Measurements from ENCODE around the gene APLF.
A peak's percentile ranks its signal among the peaks of the same experiment; 100 is the strongest.
"Not testable (repeated sequence)": the region's sequence is repeated elsewhere in the genome, so short reads cannot be mapped to it uniquely, and the experiment has no call there.

The APLF gene

DNA sequence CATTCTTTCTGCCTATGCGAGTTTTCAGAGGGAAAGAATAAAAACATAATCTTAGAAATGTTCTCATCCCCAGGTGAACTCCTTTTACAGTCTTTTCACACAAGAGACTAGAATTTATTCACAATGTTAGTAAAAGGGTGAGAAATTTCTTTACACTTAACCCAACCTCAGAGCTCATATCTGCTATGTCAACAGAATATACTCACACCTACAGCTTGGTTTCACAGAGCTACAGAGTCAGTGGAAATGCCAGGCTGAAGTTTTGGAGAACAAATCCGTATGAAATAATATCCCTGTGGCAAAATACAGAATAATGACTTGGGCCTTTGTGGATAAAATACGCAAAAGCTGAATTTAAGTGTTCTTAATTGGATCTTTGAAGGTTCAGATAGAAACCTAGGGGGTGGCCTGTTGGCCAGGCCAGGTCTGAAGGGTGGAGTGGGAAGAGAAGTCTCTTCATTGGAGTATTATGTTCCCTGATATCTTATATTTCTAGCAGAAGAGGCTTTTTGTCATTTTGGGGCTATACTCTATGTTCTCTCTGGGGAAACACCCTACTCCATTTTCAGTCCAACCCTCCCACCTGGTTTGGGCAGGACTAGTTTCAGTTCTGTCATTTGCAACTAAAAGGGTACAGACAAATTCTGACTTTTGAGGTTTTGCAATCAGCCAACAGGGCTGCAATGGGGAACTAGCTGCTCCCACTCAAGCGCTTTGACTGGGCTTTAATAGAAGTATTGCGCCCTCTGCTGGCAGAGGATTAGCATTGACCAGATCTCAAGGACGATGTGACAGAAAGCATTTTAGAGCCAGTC lies 26.0 kb upstream of the APLF start:
- peak; percentile 60 for DNase-seq (ENCODE audit: low read depth)

DNA sequence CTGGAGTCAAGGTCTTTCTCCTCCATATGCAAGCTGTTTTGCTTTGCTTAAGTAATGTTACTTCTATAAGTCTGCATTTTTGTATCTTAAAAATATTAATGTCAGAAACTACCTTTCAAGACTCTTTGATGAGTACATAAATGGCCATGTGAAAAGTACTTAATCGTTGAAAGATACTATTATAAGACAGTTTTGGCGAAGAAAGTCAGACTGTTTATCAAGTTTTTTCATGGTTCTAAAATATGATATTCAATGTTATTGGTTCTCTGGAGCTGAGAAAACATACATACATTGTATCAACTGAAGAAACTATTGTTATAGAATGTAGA lies 25.4 kb upstream of the APLF start:
- no peak for DNase-seq (ENCODE audit: low read depth)

DNA sequence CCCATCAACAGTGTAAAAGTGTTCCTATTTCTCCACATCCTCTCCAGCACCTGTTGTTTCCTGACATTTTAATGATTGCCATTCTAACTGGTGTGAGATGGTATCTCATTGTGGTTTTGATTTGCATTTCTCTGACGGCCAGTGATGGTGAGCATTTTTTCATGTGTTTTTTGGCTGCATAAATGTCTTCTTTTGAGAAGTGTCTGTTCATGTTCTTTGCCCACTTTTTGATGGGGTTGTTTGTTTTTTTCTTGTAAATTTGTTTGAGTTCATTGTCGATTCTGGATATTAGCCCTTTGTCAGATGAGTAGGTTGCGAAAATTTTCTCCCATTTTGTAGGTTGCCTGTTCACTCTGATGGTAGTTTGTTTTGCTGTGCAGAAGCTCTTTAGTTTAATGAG lies 21.0 kb upstream of the APLF start:
- DNase-seq (ENCODE audit: low read depth) = not testable (repeated sequence)

DNA sequence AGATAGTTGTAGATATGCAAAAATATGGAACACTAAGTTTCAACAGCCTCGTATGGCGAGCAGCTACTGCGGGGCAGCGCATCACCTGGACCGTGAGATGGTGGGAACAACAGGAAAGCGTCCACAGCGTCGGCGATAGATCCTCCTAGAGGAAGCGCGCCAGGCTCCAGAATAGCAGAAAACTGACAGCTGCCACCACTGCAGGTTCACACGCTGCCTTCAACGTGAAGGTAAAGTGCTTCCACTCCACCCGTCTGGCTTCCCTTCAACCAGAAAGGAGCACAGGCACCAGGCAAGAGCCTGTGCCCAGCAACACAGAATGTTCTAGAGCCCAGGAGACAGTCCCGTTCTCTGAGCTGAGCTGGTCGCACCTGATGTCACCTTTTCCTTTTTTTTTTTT lies 20.3 kb upstream of the APLF start:
- no peak for DNase-seq (ENCODE audit: low read depth)

DNA sequence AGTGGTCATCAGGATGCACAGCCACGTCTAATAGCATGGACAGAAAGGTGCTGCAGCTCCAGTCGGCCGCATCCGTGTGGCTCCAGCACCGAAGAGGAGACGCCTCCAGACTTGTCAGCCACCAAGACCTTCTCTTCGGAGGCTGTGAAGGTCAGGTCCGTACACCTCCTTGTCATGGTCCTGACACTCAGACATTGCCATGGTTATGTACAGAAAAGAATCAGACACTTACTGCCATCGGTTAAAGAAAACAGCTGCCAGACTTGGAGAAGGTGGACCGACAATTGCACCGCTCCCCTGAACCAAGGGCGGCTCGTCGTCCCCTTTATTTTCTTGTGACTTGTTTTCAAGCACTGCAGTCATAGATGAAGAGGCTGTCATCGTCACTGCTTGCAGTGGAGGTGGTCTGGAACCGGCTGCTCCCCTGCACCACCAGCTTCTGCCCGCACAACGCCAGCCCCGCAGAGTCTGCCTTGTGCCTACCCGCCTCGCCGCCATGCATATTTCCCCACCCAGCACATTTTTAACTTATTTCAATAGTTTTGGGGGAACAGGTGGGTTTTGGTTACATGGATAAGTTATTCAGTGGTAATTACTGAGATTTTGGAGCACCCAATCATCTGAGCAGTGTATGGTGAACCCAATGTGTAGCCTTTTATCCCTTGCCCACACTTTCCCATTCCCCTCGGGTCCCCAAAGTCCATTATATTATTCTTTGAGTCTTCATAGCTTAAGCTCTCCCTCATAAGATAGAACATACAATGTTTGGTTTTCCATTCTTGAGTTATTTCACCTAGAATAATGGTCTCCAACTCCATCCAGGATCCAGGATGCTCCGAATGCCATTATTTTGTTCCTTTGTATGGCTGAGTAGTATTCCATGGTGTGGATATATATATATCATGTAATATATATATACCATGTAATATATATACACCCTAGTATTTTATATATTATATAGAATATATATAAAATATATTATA lies 18.4 kb upstream of the APLF start:
- DNase-seq (ENCODE audit: low read depth) = no peak

DNA sequence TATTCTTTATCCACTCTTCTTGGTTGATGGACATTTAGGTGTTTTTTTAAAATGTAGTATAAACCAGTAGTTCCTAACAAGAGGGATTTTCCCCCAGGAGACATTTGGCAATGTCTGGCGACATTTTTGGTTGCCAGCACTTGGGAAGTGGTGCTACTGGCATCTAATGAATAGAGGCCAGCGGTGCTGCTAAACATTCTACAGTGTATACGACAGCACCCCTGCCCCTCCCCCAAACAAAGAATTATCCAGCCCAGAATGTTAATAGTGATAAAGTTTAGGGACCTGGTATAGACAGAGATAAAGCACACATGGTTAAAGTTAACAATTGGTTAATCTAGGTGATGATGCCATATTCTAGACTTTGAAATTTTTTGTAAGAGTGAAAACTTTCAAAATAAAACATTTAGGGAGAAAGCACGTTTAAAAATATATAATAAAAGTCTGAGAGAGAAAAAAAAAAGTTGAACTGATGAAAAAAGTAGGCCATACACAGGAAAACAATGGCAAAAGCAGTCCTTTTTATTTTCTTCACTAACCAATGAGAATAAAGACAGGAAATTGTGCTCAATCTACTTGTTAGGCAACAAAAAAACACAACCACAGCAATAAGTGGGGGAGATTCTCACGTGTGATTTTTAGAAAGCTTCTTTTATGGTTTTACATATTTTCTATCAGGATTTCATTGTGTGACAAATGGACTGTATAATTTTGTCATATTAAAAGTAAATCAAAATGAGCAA lies 15.1 kb upstream of the APLF start:
- no peak for DNase-seq (ENCODE audit: low read depth)

DNA sequence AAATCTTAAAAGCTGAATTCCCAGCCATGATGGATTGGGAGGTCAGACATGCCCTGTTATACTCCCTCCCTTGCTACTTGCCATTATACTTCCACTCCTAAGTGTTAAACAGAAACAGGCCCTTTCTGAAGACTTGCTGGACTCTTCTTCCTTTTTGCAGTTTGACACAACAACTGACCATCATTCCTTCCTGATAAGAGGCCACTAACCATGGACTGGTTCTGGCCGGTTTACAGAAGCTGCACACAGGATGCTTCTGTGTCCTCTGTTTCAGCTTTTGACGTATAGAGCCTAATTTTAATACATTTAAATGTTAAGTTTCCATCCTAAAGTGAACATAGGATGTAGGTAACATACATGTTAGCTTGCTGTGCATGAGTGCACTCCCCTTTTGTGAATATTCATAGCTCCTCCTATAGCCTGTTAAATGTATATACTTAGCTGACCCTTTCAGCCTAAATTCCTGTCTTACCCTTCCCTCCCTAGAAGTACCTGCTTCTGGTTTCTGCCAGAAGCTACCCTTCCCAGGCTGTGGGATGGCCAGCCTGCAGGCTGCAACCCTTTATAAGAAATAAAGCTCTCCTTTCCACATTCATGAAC lies 13.5 kb upstream of the APLF start:
- no peak for DNase-seq (ENCODE audit: low read depth)

DNA sequence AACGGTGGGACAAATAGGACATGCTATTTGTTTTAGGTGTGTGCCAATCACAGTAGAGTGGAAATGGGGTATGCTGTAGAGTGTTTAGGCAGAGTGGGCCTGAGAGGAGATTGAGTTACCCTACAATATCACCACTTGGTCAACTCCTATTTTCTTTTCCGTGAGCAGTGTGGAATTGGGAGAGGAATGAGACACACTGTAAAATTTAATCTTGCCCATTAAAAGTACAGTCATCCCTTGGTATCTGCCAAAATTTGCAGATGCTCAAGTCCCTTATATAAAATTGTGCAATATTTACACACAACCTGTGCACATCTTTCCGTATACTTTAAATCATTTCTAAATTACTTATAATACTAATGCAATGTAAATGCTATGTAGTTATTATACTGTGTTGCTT lies 12.7 kb upstream of the APLF start:
- no peak for DNase-seq (ENCODE audit: low read depth)

DNA sequence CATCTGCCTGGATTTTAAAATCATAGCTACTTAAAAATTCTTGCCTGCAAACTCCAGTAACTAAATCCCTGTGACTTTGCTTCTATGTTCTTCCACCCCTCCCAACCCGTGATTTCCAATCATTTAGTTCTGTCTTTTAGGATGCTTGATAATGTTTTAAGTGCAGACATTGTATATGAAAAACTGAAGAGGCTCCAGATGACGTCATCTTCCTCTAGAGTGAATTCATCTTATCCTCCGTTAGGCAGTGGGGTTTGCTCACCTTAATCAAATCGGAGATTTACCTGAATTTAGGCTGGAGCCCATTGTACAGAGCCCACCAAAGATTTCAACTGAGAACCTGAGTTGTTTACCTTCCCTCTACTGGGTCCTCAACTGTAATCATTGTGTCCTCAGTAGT lies 11.2 kb upstream of the APLF start:
- no peak for DNase-seq (ENCODE audit: low read depth)

DNA sequence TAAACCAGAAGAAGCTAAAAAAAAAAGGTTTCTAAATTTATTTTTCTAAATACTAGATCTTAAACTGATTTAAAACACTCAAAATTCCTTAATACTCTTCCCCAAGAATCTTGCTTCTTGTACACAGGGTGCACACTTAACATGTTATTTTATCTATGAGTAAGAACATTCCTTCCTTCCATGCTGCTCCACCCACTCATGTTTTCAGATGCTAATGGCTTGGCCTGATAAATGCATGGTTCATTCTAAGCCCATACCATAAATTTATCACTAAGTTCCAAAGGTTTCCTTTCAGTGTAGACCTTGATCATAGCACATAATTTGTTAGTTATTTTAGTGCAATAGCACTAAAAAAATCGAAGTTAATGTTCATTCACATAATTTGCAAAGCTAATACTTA lies 8.4 kb upstream of the APLF start:
- DNase-seq (ENCODE audit: low read depth) = peak; percentile 54

DNA sequence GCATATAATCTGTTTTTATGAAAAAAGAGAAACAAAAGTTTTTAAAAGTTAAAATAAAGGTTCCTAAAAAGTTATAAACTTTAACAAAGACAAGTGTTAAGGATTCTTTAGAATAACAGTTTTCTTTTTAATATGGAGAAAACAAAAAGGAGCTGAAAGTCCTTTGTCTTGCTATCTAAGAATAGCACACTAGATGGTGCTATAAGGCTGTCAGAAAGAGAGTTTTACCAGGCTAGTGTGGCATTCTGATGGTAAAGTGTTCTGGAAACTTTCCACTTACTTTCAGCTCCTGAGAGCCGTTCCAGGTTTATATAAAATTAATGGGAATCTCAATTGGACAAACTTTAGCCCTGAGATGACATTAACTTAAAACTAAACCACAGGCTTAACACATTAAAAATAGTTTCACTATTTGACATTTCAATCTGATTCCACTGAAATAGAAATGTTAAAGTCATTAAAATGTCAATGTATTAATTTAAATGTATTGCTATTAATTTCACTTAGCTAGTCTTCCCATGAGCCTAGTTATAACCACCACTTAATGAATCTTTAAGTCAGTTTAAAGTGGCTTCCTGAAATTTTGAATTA lies 4.0 kb upstream of the APLF start:
- no peak for DNase-seq (ENCODE audit: low read depth)

DNA sequence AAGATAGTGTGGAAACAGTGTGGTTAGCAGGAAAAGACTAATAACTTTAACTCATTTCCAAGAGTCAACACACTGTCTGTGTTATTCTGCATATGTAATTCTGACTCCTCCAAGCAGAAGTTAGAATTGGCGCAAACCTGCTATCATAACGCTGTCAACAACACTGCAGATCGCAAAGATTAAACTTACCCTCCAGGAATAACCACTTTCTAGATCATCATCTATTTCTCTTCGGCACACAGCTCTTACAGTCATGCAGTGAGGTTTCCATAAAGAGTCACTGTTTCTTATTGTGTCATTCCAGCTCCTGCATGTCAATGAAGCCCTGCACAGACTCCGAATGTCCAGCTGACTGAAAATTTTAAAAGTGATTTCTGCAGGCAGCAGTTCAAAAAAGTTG lies 2.7 kb upstream of the APLF start:
- DNase-seq (ENCODE audit: low read depth) = no peak

DNA sequence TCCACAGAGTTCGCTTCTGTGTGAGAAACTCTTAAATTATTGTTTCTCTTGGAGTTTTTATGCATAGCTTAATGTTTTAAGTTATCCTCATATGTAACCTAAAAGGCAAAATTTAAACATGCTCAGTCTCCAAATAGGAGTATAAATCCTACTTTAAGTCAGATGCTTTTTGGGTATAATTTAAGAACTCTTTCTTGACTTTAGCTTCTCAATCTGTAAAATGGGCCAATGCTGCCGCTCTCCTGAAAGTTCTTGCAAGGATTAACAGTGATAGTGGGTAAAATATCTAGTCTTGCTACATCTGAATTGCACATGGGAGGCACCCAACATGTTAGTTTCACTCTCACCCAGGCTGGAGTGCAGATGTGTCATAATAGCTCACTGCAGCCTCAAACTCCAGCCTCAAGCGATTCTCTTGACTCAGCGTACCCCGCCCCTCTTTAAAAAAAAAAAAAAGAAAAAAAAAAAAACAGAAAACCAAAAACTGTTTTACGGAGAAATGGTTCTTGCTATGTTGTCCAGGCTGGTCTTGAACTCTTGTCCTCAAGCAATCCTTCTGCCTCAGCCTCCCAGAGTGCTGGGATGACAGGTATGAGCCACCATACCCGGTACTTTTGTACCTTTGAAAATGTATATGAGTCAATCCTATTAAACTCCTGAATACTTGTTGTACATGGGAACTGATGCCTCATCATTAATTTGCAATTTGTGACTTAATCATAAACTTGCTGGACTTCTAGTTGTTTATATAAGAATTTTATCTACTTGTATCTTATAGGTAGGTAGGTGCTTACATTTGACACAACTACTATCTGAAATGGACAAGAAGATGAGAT lies 2.1 kb upstream of the APLF start:
- no peak for DNase-seq (ENCODE audit: low read depth)

DNA sequence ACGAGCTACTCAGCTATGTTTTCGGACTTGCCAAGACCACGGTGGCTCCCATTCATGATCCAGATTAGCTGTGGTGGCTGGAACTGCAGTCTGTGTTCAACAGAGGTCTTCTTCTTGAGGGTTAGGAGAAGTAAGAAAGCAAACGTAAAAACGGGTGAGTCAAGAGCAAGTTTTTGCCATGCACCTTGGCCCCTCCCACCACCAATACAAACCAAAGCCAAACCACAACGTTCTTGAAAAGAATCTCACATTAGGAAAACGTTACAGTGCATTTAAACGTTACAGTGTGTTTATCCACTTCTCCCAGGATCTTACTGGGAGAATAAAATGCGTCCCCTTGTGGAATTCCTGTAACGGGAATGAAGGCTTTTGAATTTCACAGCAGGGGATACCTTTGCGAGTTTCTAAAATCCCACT lies 1.0 kb upstream of the APLF start:
- DNase-seq (ENCODE audit: low read depth) = peak; percentile 46

DNA sequence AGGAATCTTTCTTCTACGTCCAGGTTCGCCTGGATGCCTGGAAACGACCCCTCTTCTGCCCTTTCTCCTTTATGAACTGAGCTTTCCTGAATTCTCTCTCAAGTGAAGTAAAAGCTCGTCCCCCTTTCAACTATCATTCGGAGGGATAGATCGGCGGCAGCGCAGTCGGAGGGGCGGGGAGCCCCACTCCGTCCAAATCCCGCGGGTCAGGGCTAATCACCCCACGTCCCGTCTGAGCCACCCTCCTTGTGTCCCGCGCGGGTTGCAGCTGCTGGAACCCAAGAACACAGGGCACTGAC lies 658 bp upstream of the APLF start:
- no peak for DNase-seq (ENCODE audit: low read depth)

DNA sequence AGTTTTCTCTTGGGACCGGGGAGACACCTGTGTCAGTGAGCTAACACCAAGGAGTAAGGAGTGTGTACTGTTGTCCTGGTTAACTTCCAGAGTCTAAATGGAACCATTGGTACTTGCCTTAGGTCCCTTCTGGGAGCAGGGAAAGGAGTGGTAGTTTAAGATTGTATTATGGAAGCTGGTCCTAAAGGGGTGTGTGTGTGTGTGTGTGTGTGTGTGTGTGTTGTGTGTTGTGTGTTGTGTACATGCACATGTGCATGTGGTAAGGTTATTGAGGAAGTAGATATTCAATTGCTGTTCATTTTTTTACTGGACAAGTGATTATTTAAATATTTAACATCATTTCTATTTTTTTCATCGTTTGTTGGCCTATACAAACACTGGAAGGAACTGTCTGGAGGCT lies 1.4 kb downstream of the APLF start:
- no peak for DNase-seq (ENCODE audit: low read depth)

DNA sequence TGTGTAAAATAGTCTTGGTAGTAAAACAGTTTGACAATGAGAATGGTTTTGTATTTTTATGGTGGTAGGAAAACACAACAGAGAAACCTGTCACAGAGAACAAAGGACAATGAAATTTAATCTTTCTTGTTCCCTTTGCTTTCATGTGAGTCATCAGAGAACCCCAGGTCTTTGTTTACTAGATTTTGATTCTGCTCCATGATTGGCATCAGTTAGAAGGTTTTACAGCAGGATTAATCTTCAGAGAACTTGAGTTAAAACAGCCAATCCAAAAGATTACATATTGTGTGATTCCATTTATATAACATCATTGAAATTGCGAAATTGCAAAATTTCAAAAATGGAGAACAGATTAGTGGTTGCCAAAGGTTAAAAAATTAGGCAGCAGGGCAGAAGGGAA lies 2.5 kb downstream of the APLF start:
- no peak for DNase-seq (ENCODE audit: low read depth)

DNA sequence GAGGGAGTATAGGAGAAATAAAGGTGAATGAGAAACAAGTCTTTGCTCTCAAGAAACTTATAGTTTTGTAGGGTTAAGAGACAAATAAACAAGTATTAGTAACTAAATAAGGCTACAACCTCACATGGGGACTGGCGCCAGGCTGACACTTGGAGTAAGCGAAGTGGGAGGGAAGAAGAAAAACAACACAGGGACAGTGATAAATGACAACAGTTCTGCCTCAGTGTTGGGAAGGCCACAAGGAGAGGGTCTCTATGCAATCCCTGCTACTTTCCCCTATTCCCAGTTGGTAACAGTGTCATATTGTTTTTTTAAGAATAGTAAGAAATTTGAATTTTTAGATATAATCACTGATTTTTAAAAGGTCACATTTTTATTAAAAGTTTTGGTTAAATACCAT lies 4.0 kb downstream of the APLF start:
- DNase-seq (ENCODE audit: low read depth) = no peak

DNA sequence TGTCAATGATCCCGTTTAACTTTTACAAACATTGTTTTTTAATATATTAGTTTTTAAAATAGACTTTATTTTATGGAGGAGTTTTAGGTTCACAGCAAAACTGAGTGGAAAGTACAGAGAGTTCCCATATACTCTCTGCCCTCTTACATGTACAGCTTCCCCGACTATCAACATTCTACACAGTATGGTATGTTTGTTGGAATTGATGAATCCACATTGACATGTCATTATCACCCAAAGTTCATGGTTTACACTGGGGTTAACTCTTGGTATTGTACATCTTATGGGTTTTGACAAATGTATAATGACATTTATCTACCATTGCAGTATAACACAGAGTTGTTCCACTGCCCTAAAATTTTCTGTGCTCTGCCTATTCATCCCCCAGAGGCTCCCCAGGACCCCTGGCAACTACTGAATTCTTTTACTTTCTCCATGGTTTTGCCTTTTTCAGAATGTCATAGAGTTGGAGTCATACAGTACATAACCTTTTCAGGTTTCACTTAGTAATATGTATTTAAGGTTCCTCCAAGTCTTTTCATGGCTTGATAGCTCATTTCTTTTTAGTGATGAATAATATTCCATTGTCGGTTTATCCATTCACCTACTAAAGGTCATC lies 5.5 kb downstream of the APLF start:
- DNase-seq (ENCODE audit: low read depth) = no peak

DNA sequence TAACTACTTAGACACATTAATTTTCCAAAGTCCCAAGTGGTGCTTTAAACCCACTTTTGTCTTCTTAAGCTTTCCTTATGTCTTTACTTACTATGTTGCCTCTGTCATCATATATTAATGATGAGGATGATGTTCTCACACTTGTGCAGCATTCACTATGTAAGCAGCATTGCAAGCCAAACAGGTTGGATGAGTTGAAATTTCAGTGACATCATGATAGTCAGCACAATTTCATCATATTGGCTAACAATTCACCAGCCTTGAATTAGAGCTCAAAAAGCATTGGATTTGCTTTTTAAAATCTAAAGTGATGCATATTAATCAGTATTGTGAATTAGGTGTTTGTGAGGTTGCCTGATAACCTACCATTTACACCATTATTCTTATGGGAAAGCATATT lies 7.7 kb downstream of the APLF start:
- no peak for DNase-seq (ENCODE audit: low read depth)

DNA sequence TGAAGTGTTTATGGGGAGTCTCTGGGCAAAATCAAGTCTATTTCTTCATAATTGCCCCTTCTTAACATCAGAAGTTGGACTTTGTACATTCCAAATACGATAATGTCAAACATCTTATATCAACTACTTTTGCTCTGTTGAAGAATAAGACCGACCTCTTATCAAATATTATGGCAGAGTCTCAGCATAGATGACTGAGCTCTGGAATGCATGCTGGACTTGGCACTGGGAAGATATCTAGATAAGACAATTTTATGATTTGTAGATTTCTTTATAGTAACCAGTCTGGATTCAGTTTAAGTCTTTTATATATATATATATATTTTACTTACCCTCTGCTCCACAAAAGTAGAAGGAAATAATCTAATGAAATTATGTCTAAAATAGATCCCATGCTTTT lies 8.2 kb downstream of the APLF start:
- DNase-seq (ENCODE audit: low read depth) = no peak

All from non-pigmented ciliary epithelial cell (primary cell).